Stimulated activated CD4-positive, alpha-beta T cell treated with anti-CD3 and anti-CD28 coated beads, Interleukin-2, amount 100 ng/mL, for 48 hours (primary cell): ENCODE measurements around the gene SH2D4B.

Experiments
- DNase-seq, 2 donors: peaks; one replicate each; pipeline ENCODE4 v3.0.0-alpha.2; 2020

Gene SH2D4B

DNA sequence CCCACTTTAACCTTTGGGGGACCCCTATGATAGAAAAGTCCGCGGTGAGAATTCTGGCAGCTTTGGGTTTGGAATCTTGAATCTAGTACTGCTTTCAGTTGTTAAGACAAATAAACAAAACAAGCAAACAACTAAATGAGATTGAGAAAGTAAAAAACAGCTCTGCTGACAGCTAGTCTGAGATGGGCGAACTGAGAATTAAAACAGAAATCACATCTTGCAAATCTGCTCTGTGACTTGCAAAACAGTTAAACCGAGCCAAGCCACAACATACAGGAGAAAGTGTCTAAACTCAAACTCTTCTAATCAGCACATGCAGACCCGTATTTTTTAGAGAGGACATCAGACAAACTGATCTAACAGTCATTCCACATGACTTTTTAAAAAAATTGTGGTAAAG, 110.4 kb downstream of the SH2D4B start:
- DNase-seq, result no peak

DNA sequence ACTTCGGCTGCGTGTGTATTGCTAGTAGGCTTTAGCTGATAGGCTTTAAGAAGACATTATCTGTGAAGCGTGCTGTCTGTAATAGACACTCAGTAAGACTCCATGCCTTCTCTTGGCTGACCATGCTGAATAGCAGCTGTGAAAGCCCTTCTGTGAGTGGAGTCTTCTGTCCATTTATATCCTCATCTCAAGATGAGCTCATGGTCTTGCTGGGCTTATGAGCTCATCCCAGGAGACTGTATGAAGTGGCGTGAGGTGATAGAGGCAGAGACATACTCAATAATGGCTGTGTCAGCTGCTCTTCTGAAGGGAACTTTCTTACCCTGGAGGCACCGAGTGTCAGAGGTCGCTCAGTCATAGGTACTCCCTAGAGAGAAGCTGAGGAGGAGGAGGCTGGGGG, 111.5 kb downstream of the SH2D4B start:
- DNase-seq, result no peak

DNA sequence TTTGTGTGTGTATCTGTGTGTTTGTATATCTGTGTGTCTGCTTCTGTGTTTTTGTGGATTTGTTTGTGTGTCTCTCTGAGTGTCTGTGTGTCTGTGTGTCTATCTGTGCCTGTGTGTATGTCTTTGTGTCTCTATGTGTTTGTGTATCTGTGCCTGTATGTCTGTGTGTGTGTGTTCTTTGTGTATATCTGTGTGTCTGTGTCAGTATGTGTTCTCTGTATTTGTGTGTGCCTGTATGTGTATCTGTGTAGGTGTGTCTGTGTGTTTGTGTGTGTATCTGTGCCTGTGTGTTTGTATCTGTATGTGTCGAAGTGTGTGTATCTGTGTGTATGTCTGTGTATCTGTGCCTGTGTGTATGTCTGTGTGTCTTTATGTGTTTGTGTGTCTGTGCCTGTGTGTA, 118.2 kb downstream of the SH2D4B start:
- DNase-seq, result no peak

DNA sequence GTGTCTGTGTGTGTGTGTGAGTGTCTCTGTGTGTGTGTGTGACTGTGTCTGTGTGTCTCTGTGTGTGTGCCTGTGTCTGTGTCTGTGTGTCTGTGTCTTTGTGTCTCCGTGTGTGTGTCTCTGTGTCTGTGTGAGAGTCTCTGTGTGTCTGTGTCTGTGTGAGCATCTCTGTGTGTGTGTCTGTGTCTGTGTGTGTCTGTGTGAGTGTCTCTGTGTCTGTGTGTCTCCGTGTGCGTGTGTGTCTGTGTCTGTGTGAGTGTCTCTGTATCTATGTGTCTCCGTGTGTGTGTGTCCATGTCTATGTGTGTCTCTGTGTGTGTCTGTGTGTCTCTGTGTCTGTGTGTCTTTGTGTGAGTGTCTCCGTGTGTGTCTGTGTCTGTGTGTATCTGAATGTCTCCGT, 120.4 kb downstream of the SH2D4B start:
- DNase-seq, result no peak

DNA sequence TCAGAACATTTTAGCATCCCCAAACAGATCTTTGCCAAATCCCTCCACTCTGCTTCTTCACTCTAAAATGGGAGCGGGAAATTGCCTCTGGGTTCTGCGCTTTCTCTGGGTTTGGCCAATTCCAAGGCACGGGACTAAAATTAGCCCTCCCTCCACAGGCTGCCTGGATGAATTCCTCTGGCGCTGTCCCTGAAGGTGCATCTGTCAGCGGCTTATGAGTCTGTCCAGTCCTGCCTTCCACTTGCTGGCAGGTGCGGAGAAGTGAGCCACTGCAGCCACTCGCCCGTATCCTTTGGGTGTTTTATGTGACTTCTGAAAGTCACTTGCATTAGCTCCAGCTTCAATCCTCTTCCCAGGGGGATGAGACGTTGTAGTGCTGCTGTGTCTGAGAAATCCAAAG, 121.6 kb downstream of the SH2D4B start:
- DNase-seq, result no peak

DNA sequence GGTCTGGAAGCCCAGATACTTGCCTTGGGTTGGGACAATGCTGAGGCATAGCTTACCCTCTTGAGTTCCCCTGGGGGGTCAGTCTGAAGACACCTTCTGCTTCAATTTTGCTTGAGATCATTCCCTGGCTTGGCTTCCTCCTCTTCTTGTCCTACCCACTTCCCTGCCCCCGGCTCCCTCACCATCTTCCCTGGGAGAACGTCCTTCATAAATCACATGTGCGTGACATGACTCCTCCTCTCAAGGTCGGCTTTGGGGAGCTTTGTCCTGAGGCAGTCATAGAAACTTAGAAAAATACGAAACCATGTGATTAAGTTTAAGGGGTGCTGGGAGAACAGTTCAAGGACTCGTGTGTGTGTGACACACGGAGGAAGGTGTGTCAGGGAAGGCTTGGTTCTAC, 122.6 kb downstream of the SH2D4B start:
- DNase-seq, result no peak

DNA sequence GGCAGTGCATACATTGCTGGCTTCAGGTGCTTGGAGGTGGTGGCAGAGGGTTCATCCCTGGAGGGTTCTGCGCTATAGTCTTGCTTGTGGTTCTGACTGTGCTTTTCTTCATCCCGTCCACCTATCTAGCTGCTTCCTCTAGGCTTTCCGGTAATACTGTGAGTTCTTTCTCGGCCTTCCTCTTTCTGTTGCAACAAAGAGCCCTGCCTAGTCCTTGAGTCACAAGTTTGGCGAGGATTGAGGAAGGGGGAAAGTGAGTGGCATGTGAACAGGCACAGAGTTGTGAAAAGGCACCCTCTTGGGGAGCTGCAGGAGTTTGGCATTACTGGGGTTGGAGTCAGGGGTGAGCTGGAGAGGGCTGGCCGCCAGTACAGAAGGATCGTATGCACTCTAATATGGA, 123.0 kb downstream of the SH2D4B start:
- DNase-seq, result no peak

DNA sequence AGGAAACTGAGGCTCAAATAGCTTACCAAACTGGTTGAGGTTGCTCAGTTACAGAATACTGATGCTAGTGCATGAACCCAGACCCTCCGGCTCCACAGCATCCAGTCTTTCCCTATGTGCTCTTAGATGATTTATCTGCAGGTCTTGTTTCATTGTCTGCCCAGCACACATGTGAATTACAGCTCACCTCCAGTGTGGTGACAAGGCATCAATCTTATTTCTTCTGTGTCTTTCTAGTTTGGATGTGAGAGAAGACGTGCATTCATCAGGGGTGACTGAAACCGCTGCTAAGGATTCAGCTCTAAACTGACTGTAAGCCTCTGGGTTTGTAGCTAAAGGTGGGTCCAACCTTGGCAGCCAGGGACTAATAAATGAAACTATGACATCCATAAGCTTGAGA, 123.8 kb downstream of the SH2D4B start:
- no peak for DNase-seq

DNA sequence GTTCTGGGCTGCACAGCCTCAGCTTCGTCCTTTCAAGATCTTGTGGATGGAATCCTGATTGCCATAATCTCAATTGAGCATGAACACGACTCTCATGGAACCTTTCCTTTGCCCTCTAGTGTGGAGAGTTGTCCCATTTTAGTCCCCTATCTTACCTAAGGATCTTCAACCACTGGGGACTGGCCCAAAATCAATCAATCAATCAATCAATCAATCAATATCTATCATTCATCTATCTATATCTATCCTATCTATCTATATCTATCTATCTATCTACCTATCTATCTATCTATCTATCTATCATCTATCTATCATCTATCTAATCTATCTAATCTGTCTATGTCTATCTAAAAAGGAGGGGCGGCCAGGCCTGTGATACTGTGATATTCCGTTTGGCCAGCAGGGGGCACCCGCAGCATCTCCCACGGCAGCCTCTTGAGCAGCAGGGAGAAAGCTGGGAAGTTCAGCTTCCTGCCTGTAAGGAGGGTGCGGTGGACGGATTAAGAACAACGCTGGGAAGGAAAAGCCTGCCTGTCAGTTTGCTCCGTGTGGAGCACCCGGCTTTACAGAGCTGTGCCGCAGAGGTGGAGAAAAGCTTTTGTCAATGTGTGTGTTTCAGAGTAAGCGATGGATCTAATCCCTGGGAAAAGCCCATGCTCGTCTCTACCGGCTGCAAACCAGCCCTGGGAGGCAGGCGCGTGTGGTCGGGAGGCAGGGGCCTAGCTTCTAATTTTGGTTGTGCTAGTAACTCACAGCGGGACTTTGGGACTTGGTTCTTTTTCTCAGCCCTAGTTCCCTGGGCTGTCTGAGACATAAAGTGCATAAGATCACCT, 124.9 kb downstream of the SH2D4B start:
- peak; percentile 73 to 75 for DNase-seq

DNA sequence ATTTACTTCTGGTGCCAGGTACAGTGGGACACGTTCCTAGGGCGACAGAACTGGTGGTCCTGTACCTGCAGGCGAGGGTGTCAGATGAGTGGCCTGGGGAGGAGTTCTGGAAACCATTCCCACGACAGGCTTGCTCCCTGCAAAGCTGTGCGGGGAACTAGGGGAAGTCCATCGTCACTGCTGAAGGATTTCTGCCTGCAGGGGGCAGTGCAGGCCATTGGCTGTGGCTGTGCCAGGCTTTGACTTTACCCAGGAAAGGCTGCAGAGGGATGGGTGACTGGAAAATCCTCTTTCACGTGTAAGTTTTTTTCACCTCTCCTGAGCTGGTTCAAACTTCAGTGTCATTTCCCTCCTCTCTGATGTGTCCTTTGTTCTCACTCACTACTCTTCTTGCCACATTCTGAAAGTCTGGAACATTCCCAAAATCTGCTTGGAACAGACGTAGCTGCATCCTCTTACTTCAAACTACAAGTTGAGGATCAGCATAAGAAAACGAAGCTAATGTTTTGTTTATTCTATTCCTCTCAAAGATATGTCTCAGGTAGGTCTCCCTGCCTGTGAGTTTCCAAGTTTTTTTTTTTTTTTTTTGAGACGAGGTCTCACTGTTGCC, 126.5 kb downstream of the SH2D4B start:
- peak; percentile 62 to 64 for DNase-seq

DNA sequence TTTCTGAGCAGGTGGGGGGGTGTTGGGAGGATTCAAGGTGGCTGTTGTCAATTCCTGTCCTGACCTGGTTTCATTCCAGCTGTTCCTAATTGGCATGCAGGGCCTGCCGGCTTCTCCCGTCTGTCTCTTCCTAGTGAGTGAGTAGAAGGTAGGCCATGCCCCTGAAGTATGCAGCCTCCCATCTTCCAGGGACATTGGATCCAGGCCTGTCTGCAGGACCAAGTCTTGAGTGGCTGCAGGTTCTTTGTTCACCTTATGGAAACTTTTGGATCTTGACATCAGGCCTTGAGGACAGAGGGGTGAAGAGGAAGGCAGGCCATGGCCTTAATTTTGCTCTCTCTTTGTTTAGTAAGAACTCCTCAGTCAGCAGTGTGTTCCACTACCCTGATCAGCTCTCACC, 131.8 kb downstream of the SH2D4B start:
- DNase-seq, result no peak

DNA sequence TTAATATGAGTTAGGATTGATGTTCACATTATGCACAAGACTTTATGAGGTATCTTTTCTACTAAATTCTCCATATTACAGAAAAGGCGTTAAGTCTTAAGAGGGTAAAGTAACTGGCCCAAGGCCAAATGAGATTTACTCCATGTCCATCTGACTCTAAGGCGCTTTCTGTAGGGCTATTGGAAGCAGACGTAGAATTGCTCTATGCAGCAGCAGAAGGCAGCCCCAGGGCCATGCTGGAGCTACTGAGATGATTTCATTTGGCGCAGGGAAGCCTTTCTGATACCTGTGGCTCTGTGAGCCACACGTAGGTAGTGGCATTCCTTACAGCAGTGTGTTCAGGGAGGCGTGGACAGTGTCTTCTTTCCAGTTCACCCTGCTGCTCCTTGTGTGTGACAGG, 133.1 kb downstream of the SH2D4B start:
- DNase-seq, result no peak

DNA sequence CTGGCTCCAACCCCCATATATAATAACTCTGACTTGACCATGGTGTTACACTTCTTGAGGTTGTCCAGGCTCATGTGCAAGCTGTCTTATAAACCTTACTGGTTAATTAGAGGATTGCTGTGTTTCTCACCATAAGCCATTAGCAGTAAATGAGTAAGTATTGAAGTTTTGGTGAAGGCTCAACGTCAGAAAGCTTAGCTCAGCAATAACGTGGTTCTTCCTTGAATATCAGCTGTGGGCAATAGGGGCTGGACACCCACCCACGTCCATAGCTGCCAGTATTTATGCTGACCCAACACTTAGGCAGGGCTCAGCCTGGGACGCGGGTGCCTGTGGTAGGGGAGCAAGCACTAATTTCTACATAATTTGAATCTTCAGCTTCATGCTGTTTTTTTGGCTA, 134.1 kb downstream of the SH2D4B start:
- DNase-seq, result no peak

DNA sequence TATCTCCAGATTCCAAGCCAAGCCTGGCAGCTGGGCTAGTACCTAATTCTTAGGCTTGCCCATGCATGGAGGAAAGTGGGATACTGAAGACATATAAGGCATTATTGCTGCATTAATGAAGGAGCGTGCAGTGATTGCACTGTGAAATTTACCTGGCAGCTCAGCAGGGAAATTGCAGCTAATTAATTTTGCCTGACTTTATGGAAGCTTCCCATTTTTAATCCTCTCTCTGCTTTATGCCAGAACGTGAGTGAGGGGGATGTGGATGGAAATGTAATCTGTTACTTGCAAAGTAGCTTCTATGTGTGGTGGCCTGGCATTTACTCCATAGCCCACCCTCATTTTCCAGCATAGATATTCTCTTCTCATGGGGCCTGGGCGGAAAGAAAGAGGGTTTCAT, 134.9 kb downstream of the SH2D4B start:
- no peak for DNase-seq

DNA sequence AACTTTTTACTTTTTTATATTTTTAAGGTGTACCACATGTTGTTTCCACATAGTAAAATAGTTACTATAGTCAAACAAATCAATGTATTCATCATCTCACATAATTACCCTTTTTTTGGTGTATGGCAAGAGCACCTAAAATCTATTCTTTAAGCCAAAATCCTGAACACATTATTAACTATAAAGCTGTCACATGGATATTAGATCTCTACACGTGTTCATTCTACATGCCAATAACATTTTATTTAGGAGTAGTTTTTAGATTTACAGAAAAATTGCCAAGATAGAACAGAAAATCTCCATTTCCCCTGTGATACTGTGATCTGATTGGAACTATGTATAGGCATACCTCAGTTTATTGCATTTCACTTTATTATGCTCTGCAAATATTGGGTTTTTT, 137.1 kb downstream of the SH2D4B start:
- DNase-seq, result no peak

DNA sequence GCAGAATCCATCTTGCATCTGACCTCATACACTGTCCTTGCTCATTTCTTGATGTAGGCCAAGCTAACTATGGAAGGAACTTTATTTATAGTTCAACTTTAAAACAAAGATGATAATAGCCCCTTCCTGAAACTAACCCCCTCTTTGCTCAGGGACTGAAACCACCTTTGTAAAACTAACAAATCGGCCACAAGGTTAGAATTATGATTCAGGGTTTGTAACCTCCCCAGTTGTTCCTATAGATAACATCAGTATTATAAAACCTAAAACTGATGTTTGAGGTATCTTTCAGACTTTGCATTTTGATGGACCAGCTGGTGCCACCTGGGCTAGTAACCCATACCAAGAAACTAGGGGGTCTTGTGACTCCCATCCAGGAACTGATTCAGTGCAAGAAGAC, 143.4 kb downstream of the SH2D4B start:
- DNase-seq, result no peak

DNA sequence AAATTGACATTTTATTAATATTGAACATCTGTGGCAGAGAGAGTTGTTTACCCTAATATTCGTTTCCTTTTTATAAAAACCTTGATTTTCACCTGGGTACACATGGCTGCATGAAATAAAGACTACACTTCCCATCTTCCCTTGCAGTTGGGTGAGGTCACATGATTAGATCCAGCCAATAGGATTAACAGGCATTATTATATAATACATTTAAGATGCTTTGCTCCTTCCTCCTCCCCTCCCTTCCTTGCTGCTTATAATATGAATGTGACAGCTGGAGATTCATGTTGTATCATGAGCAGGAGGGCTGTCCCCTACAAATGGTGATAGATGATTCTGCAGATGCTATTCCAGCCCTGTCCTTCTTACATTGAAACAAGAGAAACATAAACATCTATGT, 146.6 kb downstream of the SH2D4B start:
- no peak for DNase-seq

DNA sequence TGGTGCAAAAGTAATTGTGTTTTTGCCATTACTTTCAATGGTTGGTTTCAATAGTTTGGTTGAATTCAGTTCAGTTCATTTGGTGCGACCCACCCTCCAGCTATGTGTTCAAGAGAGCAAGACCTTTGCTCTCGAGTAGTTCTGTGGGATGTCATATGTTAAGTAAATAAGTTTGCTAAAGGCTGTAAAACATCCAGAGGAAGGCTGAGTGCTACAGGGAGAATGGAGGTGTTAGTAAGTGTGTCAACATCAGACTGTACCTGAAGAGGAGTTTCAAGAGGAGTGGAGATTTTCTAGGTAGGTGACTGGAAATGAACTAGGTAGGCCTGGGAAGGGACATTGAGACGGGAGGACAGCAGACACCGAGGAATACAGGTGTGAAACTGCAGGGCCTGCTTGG, 147.7 kb downstream of the SH2D4B start:
- no peak for DNase-seq

DNA sequence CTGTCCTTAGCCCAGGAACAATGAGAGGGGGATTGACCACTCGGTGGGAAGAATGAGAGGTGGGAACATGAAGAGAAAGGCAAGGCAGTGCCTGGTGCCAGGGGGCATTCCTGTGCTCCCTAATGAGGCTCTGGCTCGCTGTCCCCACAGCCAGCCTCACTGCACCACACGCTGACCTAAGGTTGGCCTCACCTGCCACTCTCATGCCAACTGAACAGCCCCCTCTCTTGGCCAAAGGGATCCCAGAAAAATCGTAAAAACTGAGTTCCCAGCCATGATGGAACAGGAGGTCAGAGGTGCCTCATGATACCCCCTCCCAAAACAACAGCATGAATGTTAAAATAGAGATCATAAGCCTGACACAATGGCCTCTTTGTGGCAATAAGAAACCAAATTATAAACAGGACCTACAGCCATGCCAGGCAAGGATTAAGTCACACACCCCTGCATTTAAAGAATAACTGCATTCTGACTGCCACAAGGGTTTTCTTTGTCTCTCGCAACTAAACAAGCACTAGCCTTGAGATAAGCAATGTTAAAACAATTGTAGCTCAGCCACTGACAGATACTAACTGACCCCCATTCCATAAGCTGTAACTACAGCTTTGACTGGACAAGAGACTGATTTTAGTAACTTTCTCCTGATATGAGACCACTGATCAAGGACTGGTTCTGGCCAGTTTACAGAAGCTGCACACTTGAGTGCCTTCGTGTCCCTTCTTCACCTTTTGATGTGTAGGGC, 149.2 kb downstream of the SH2D4B start:
- no peak for DNase-seq

DNA sequence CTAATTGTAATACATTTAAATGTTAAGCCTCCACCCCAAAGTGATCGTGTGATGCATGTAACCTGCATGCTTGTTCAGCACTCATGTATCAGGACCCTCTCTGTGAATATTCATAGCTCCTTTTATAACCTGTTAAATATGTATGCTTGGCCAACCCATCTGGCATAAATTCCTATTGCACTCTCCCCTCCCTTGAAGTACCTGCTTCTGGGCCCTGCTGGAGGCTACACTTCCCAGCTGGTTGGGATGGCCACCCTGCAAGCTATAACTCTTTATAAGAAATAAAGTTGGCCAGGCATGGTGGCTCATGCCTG, 149.7 kb downstream of the SH2D4B start:
- DNase-seq, result no peak

DNA sequence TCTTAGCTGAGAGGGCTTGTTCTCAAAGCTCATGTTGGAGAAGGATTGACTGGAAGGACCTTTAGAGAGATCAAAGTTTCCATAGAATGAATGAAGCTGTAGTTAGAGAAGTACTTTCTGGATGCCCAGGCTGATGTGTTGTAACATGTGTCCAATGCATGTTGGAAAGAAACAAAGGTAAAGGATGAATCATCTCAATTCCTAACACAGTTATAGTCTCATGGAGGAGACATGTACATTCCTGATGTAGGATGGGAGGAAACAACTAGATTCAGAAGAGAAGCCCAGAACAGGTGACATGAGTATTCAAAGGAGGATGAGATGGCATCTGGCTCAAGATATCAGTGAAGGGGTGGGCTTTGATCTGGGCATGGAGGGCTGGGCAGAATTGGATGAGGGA, 152.7 kb downstream of the SH2D4B start:
- no peak for DNase-seq

DNA sequence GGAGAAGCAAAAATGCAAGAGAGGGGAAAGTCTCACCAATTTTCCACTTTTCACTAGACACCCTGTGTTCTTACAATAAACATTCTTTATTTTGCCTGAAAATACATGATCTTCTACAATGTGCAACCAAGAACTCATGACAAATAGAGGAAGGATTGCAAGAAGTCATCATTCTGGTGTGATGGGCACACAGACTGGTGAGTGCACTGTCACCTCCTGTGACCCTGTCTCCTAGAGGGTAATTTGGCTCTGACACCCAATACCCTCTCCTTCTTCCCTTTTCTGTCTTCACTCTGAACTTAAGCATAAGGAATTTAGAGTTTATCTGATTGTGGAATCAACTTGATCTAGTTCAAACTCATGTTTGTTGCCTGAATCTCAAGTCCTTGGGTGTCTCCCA, 153.7 kb downstream of the SH2D4B start:
- DNase-seq, result no peak

DNA sequence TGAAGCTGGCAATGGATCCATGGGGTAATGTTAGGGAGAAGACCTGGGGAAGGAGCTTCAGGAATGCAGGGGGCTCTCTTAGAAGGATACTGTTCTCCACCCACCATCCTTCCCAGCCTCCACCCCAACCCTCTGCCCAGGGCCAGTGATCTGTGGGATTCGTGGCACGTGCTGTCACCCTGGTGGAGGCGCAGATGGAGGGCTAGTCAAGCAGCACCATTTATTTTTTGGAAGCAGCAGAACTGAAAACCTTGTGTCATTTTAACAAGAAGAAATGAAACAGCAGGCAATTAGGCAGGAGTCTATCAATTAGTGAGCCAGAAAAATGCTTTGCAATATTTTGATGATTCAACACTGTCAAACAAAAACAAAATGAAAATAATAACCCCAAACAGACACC, 155.9 kb downstream of the SH2D4B start:
- no peak for DNase-seq

DNA sequence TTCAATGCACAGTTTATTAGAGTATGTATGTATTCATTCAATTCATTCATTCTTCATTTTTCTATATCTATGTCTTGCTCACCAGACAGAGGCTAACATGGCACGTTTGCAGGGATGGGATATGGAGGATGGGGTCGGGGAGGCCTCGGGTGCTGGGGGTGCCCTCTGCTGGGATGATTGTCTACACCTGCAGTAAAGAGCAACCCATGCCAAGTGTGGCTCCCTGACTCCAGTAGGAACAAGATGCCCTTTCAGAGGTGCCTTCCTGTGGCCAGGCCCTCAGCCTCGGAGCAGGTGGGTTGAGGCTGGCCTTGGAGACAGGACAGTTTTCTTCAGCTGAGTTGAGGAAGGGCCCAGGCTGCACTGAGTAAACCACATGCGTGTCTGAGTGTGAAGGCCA, 157.2 kb downstream of the SH2D4B start:
- no peak for DNase-seq
